Activated CD4-positive, alpha-beta T cell treated with anti-CD3 and anti-CD28 coated beads, Interleukin-2, amount 50 U/mL, for 16 hours (primary cell): ENCODE data around the gene ACTN1.

Source experiments
- DNase-seq: peaks from one replicate; pipeline ENCODE4 v3.0.0-alpha.2; 2020

The ACTN1 gene

DNA sequence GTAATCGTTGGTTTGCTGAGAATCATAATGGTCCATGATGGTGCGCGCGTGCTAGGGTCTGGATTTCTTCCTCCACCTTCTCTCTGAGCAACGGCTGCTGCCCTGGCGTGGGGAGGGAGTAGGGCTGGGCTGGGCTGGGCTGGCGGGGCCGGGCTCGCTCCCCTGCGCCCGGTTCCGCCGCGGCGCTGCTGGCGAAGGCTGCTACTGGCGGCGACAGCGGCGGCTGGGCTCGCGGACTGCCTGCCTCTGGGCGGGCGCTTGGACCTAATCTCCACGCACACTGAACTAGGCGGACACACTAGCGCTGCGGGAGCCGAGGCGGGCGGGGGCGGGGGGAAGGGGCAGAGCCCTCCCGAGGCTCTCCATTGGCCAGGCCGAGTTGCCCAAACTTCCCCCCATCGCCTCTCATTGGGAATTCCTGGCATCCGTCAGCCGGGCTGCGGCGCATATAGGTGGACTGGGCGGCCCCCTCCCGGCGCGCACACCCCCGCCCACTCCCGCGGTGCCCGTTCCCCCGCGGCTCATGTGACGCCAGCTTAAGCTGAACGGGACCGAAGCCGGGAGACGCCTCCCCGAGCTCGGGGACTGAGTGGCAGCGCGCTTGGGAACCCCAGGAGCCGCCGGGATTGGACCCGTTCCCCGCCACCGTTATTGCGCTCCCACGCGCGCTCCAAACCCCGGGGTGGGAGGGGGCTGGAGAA is at the start of gene ACTN1:
ACTN1 (minus strand) TSS at position 282 of the 701 bp plus-strand sequence; CDS start at position 36, 246 bp downstream.
- DNase-seq = peak; percentile 76

DNA sequence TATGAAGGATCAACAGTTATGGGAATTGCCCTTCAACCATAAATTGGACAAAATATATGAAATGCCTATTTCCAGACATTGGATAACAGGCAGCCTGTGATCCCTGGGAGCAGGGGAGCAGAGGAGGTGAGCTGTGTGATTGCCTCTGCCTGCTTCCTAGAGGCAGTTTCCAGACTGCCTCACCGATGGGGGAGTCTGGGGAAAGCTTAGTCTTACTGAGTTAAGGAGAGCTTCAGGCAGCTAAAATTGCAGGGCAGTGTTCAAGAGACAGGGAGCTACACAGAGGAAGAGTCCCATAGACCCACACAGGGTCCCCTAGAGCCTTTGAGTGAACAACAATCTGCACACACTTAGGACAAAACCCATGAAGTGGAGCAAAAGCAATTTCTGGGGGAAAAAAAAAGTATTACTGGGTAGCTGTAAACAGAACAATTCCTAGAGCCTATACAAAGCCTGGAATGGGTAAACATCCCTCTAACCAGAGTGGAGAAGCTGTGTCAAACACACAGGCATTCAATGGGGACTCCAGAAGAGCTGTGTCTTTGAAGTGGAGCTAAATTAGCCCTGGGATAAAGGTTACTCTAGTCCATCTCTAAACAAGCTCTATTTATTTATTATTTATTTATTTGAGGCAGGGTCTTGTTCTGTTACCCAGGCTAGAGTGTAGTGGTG is 48.3 kb upstream of the ACTN1 start:
- no peak for DNase-seq

GRCh38 chr14:69023035-69023434 is 43.9 kb upstream of the ACTN1 start:
- DNase-seq = no peak

DNA sequence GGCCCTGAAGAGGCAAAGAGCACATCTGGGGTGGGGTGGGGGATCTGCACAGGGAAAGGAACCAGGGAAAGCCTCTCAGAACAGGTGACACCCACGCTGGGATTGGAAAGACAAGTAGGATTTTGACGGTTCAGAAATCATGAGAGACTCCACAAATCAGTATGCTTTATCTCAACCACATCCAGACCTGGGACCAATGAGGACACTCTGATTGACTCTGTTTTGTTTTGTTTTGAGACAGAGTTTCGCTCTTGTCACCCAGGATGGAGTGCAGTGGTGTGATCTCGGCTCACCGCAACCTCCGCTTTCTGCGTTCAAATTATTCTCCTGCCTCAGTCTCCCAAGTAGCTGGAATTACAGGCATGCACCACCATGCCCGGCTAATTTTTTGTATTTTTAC is 43.0 kb upstream of the ACTN1 start:
- DNase-seq = peak; percentile 8

DNA sequence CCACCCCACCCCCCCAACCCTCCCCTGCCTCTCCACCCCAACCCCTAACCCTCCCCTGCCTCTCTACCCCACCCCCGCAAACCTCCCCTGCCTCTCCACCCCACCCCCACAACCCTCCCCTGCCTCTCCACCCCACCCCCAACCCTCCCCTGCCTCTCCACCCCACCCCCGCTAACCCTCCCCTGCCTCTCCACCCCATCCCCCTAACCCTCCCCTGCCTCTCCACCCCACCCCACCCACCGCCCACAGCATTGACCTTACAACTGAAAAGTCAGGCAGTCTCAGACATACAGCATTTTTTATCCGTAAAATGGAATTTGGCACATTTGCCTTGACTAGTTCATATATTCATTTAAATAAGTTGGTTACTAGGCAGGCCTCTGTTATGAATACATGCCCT is 38.6 kb upstream of the ACTN1 start:
- no peak for DNase-seq

DNA sequence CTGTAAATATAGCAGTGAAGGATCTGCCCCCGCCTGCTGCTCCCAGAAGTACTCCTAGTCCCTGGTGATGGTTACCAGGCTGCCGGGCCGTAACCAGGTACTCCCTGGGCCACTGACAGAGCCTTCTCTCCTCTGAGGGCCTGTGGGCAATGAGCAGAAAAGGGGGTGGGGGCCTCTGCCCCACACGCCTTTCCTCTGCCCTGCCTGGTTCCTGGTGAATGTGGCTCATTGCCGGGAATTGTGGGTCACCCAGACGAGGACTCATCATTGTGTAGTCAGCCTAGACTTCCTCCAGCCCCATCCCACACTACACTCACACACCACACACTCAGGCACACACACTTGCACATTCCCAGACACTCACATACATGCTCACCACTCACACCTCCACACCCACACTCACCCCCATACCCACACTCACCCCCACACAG is 35.7 kb upstream of the ACTN1 start:
- DNase-seq = no peak

DNA sequence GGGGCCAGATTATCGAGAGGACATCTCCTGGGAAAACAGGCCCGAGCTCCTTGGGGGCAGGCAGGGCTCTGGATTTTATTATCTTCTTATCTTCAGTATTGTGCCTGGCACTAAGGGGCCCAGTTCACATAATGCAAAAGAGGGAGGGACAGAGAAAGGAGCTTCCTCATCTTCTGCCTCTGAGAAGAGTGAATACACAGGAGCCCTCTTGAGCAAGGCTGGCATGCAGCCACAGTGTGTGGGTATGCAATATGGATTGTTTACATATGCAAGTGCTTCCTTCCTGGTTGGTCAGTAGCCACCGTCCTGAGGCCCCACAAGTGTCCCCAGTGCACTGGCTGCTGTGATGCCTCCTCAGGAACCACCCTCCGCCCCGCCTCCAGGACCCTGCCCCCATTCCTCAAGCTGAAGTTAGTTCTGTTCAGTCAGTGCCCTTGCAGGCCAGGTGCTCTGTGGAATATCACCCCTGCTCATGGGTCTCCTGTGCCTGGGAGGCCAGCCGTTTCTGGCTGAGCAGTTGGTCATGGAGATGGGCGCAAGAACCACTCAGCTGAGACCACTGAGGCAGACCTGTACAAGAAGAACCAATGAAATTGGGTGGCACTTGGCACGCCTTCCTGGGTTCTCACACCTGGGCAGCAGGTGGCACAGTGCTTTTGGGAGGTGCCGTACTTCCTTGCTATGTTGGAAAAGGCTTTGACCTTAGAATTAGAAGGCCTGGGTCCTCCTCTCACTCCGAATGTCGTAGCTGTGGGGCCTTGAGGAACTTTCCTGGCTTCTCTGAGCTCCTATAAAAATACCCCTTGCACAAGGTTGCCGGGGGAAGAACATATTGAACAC is 35.1 kb upstream of the ACTN1 start:
- no peak for DNase-seq

DNA sequence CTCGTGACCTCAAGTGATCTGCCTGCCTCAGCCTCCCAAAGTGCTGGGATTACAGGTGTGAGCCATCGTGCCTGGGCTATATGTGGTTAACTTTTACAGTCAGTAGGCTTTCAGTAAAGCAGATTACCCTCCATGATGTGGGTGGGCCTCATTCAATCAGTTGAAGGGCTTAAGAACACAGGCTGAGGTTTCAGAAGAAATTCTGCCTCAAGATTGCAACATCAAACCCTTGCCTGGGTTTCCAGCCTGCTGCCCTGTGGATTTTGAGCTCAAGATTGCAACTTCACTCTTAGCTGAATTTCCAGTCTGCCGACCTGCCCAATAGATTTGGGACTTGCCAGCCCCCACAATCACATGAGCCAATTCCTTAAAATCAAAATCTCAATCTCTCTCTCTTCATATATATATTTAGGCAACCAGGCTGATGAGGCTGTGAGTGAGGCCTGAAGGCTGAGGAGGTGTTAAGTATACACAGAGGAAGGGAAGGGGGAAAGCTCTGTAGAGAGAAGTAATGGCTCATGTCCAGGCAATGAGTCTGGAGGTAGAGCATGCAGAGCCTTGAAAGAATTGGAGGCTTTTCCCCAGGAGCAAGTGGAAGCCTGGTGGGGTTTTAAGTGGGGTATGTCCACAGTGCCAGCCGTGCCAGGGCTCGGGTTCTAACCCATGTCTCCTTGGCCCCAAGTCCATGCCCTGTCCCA is 33.3 kb upstream of the ACTN1 start:
- DNase-seq = no peak

DNA sequence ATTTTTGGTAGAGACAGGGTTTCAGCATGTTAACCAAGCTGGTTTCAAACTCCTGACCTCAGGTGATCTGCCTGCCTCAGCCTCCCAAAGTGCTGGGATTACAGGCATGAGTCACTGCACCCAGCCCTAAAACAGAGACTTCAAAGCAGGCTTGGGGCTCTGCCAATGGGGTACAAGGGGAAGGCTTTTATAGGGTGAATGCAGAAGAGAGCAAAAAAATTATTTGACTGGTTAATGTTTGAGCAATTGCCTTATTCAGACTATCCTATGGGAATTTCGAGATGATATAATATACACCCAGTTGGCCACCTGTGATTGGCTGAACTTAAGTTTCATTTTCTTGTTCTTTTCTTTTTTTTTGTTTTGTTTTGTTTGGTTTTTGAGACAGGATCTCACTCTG is 31.5 kb upstream of the ACTN1 start:
- no peak for DNase-seq

DNA sequence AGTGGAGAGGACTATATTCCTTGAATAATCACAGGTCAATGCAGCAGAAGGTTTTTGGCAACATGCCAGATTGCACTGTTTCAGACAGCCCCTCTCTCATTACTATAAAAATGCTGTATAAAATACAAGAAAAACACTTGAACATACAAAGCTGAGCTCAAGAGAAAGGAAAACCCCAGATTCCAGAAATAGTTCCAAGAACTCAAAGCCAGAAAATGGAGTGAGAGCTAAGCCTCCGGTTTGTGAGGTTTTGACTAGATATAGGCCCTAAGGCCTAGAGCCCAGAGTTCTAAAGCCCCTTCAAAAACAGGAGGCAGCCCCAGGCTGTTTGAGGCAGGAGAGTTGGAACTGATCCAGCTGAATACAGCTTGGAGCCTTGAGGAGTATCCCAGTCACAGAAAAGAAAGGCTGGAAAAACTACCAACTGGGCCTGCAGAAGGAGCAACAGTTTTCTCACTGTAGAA is 29.4 kb upstream of the ACTN1 start:
- DNase-seq = no peak

DNA sequence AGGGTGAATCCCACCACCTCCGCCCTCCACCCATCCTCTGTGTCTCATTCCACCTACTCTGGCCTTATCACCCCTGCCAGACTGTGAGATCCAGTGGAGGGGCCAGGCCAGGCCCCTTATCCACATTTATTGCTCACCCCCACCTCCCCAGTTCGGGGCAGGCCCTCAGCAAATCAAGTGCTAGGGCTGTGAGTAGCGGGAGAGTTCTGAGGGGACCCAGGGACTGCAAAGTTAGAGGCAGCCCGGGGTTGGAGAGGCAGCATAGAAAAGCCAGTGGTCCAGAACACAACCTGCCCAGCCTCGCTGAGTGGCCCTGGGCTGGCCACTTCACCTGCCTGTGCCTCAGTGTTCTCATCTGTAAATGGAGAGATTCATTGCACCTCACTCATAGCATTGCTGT is 27.2 kb upstream of the ACTN1 start:
- no peak for DNase-seq

- no peak for DNase-seq
Observed at GRCh38 chr14:69005432-69006148, 26.5 kb upstream of the ACTN1 start.

GRCh38 chr14:69004731-69005431 is 25.8 kb upstream of the ACTN1 start:
- DNase-seq = no peak

GRCh38 chr14:69003626-69004025 is 24.5 kb upstream of the ACTN1 start:
- DNase-seq = no peak

DNA sequence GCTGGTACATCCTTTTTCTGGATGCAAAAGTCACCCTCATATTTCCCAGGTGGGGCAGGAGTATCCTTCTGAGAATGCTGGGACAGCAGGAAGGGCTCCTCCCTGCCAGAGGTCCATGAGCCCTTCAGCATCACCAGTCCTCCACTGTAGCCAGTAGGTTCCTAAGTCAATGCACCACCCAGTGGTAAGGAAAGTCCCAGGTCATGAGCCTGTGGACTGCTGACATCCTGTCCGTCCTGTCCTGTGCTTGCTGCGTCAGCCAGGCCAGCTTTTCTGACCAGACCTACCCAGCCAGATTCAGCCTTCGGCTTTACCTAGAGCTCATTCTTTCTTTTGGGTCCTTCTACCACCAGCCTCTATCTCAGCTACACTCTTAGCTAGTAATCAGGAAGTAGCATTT is 23.0 kb upstream of the ACTN1 start:
- no peak for DNase-seq

DNA sequence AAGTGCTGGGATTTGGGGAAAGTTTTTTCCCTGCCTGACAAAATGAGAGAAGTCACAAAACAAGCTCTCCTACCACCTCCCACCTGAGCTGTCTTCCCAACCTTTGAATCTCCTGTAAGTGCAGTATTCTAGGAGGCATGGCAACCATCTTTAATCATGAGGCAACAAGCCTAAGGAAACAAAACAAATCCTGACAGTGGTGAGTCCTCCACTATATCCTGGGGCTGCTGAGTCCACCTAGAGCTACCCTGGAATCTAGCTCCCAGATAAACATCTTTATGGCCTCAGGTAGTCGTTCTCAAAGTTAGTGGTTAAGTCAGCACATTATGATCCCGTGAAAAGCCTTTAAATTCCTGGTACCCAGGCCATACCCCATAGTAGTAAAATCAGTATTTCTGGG is 22.3 kb upstream of the ACTN1 start:
- no peak for DNase-seq

GRCh38 chr14:68998062-68998461 is 19.0 kb upstream of the ACTN1 start:
- DNase-seq = no peak

GRCh38 chr14:68995731-68996130 is 16.6 kb upstream of the ACTN1 start:
- no peak for DNase-seq

DNA sequence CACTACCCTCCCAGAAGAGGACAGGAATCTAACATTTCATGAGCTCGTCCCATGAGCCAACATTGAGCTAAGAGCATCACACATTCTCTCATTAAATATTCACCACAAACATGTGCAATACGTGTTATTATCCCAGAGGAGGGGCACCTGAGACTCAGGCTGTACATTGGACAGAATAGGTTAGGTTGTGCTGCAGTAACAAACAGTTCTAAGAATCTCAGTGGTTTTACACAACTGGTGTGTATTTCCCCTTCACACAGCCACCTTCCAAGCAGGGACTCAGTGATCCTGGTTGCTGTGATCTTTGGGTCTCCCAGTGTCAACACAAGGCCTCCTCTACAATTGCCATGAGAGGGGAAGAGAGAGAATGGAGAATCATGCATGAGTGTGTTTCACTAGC is 15.0 kb upstream of the ACTN1 start:
- no peak for DNase-seq

- DNase-seq = no peak
Observed at GRCh38 chr14:68987653-68988036, 8.5 kb upstream of the ACTN1 start.

DNA sequence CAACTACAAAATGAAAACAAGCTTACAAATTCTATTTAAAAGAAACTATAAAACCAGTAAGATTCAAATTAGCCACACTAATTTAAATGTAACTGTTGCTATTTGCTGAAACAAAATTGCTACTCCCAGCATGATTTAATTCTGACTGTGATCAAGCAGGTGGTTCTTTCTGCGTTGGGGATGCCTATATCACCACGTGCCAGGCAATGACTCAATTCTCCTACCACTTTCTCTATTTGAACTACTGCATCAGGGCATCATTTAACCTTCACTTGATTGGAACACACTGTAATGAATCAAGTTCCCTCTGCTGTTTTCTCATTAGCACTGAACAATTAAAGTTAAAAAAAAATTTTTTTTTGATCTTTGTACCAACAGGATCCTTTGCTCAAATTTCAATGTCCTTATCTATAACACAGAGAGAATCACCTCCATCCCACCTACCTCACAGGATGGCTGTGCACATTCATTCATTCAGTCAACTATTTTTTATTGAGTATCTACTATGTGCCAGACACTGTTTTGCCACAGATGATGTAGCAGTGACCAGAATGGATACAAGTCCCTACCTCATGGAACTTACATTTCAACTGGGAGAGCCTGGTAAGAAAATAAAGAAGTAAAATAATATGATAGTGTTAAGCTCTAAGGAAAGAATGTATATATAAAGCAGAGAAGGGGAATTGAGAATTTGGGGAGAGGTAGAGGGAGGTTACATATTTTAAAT is 8.0 kb upstream of the ACTN1 start:
- peak; percentile 46 for DNase-seq
